GM12801 (cell line): ENCODE results near the gene NSF.

Experiments
- CTCF ChIP-seq: IDR thresholded peaks from one replicate; pipeline ENCODE4 v1.5.1; 2011; ENCODE audit warnings: control low read depth; ENCODE audit not compliant: insufficient read length; ENCODE audit errors: extremely low read depth

The NSF gene

GRCh38 chr17:46745376-46745775 lies 154.9 kb downstream of the NSF start:
- no peak for TF ChIP-seq CTCF

GRCh38 chr17:46751425-46751824 lies 161.0 kb downstream of the NSF start:
- TF ChIP-seq CTCF: no peak

GRCh38 chr17:46753776-46754175 lies 163.3 kb downstream of the NSF start:
- TF ChIP-seq CTCF: no peak

- no peak for TF ChIP-seq CTCF
Observed at GRCh38 chr17:46756081-46756735, 165.7 kb downstream of the NSF start.

GRCh38 chr17:46756861-46757260 lies 166.4 kb downstream of the NSF start:
- TF ChIP-seq CTCF: no peak

- no peak for TF ChIP-seq CTCF
Observed at GRCh38 chr17:46758614-46759013, 168.1 kb downstream of the NSF start.

- TF ChIP-seq CTCF: no peak
Observed at GRCh38 chr17:46759141-46759540, 168.7 kb downstream of the NSF start.
